HEK293 (cell line): ENCODE data around the gene RPS14.
A peak's percentile ranks its signal among the peaks of the same experiment; 100 is the strongest.

Experiments used
- ZBTB1 ChIP-seq: fragments of 450-650 bp; formaldehyde crosslinking; IDR thresholded peaks from 2 replicates; pipeline ENCODE4 v1.5.1; 2016; ENCODE audit warnings: missing biosample characterization, missing genetic modification characterization
- ZNF121 ChIP-seq: fragments of 450-650 bp; formaldehyde crosslinking; IDR thresholded peaks from 2 replicates; pipeline ENCODE4 v1.5.1; 2016; ENCODE audit warnings: missing biosample characterization, missing genetic modification characterization
- ZNF133 ChIP-seq: fragments of 450-650 bp; formaldehyde crosslinking; IDR thresholded peaks from 2 replicates; pipeline ENCODE4 v1.5.1; 2016; ENCODE audit warnings: missing biosample characterization, missing genetic modification characterization
- ZNF146 ChIP-seq: fragments of 450-650 bp; formaldehyde crosslinking; IDR thresholded peaks from 2 replicates; pipeline ENCODE4 v1.5.1; 2016; ENCODE audit warnings: missing biosample characterization, missing genetic modification characterization
- ZNF280C ChIP-seq: fragments of 450-650 bp; formaldehyde crosslinking; IDR thresholded peaks from 2 replicates; pipeline ENCODE4 v1.5.1; 2016; ENCODE audit warnings: missing biosample characterization, missing genetic modification characterization
- ZNF48 ChIP-seq: fragments of 450-650 bp; formaldehyde crosslinking; IDR thresholded peaks from 2 replicates; pipeline ENCODE4 v1.5.1; 2016; ENCODE audit warnings: missing biosample characterization, missing genetic modification characterization
- TF ChIP-seq, protein P1 (sequence below): fragments of 450-650 bp; formaldehyde crosslinking; IDR thresholded peaks from 2 replicates; pipeline ENCODE4 v1.5.1; 2016; ENCODE audit warnings: missing biosample characterization, missing genetic modification characterization
- TF ChIP-seq, protein P2 (sequence below): fragments of 450-650 bp; formaldehyde crosslinking; IDR thresholded peaks from 2 replicates; pipeline ENCODE4 v1.5.1; 2016; ENCODE audit warnings: missing biosample characterization, missing genetic modification characterization

DNA sequence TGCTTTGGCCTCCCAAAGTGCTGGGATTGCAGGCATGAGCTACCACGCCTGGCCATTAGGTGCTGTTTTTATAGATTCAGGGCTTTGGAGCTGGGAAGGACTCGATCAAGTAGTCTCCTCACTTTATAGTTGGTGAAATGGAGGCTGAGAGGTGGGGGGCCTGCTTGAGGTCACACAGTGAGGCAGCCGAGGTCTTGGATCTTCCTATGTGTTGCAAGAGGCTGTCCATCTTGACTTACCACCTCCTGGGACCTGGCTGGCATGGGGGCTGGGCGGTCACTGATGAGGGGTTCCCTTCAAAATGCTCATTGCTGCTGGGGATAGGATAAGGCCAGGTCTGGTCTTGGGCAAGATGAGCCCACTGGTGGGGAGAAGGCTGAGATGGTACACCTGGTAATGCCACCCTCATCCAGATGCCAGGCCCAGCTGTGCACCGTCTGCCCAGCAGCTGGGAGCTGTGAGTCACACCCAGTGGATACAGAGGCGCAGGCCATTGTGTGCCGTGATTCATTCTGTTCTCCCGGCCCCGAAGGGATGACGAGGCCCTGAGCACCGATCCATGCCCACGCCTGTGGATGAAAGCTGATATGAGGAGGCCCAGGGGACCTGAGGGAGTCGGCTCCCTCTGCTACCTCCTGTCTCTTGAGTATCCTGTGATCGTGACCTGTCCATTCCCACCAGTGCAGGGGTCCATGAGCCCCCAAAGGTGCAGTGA, 47.9 kb upstream of the RPS14 start:
- TF ChIP-seq ZNF133 (tag by site-specific recombination), result no peak
- no peak for TF ChIP-seq ZNF121 (tag by site-specific recombination)
- no peak for TF ChIP-seq ZNF48 (tag by site-specific recombination)
- TF ChIP-seq, protein P1, sequence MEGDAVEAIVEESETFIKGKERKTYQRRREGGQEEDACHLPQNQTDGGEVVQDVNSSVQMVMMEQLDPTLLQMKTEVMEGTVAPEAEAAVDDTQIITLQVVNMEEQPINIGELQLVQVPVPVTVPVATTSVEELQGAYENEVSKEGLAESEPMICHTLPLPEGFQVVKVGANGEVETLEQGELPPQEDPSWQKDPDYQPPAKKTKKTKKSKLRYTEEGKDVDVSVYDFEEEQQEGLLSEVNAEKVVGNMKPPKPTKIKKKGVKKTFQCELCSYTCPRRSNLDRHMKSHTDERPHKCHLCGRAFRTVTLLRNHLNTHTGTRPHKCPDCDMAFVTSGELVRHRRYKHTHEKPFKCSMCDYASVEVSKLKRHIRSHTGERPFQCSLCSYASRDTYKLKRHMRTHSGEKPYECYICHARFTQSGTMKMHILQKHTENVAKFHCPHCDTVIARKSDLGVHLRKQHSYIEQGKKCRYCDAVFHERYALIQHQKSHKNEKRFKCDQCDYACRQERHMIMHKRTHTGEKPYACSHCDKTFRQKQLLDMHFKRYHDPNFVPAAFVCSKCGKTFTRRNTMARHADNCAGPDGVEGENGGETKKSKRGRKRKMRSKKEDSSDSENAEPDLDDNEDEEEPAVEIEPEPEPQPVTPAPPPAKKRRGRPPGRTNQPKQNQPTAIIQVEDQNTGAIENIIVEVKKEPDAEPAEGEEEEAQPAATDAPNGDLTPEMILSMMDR (tag by site-specific recombination), result no peak
- no peak for TF ChIP-seq ZBTB1 (tag by site-specific recombination)
- TF ChIP-seq ZNF280C (tag by site-specific recombination), result no peak
- TF ChIP-seq, protein P2, sequence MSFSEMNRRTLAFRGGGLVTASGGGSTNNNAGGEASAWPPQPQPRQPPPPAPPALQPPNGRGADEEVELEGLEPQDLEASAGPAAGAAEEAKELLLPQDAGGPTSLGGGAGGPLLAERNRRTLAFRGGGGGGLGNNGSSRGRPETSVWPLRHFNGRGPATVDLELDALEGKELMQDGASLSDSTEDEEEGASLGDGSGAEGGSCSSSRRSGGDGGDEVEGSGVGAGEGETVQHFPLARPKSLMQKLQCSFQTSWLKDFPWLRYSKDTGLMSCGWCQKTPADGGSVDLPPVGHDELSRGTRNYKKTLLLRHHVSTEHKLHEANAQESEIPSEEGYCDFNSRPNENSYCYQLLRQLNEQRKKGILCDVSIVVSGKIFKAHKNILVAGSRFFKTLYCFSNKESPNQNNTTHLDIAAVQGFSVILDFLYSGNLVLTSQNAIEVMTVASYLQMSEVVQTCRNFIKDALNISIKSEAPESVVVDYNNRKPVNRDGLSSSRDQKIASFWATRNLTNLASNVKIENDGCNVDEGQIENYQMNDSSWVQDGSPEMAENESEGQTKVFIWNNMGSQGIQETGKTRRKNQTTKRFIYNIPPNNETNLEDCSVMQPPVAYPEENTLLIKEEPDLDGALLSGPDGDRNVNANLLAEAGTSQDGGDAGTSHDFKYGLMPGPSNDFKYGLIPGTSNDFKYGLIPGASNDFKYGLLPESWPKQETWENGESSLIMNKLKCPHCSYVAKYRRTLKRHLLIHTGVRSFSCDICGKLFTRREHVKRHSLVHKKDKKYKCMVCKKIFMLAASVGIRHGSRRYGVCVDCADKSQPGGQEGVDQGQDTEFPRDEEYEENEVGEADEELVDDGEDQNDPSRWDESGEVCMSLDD (tag by site-specific recombination), result 0 out of 2 replicates have a peak, but pooled peaks have one; percentile 49
- TF ChIP-seq ZNF146, result no peak
